ENCODE results near the gene MIGA1.

DNA sequence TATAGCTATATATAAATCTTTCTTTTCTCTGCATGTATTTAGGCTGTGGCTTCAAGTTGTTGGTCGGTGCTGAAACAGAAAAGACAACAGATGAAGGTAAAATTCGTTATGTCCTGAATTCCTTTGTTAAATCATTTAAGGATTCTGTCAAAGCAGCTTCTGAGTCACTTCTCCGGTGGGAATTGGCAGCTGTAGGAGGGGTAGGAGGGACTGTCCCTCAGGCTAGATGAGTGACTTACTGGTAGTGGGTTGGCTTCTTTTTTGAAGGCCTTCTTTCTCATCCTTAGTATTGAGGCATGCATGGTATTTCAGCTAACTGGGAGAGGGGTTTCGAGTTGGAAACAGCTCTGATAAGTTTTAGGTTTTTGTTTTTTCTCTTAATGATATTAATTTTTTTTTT, 86.8 kb downstream of the MIGA1 start:
- TF ChIP-seq, protein P1, sequence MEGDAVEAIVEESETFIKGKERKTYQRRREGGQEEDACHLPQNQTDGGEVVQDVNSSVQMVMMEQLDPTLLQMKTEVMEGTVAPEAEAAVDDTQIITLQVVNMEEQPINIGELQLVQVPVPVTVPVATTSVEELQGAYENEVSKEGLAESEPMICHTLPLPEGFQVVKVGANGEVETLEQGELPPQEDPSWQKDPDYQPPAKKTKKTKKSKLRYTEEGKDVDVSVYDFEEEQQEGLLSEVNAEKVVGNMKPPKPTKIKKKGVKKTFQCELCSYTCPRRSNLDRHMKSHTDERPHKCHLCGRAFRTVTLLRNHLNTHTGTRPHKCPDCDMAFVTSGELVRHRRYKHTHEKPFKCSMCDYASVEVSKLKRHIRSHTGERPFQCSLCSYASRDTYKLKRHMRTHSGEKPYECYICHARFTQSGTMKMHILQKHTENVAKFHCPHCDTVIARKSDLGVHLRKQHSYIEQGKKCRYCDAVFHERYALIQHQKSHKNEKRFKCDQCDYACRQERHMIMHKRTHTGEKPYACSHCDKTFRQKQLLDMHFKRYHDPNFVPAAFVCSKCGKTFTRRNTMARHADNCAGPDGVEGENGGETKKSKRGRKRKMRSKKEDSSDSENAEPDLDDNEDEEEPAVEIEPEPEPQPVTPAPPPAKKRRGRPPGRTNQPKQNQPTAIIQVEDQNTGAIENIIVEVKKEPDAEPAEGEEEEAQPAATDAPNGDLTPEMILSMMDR (IDR thresholded peaks at IDR 0.05; ENCODE audit: low read depth, low read length) = no peak
- TF ChIP-seq EZH2phosphoT487 (IDR thresholded peaks at IDR 0.05; ENCODE audit: low read depth) = no peak

All from OCI-LY3 (cell line).